Measurements from ENCODE around the gene CD86. TPM values are rescaled to one million over a fixed set of nuclear protein-coding genes. Genes with fewer than 3 reads are reported as not detected.

CD86 gene
- total and polyA plus RNA-seq, 4 donors: 1.7 to 4.0 (median 2.6) TPM

- no peak for TF ChIP-seq CTCF (IDR thresholded peaks at IDR 0.05; ENCODE audit: low read depth, low read length, missing input control)
- no peak for TF ChIP-seq FOXA2 (IDR thresholded peaks at IDR 0.05)
- no peak for TF ChIP-seq SP1 (IDR thresholded peaks at IDR 0.05)
- TF ChIP-seq EGR1 (IDR thresholded peaks at IDR 0.05; ENCODE audit: low read depth in 2 of 2): no peak
- TF ChIP-seq TAF1 (conservative IDR thresholded peaks at IDR 0.05): no peak
- no peak for TF ChIP-seq NR2F2 (IDR thresholded peaks at IDR 0.05)
- TF ChIP-seq GABPA (IDR thresholded peaks at IDR 0.05 in 1 of 2, conservative IDR thresholded peaks at IDR 0.05 in 1 of 2): no peak
Observed at GRCh38 chr3:122112754-122113153, 57.6 kb downstream of the CD86 start (continued).

- H3K9me3 ChIP-seq (ENCODE audit: control insufficient read depth in 4 of 4, low read length in 3 of 4): no peaks in the 10 kb centered on the region
- H3K27me3 ChIP-seq (ENCODE audit: control insufficient read depth in 4 of 4, insufficient read depth in 4 of 4, low read length in 3 of 4): no peaks in the 10 kb centered on the region
- 81% methylated on average over 1 of the region's 1 CpG for WGBS
- no peak overlapping the region for H3K9ac ChIP-seq (ENCODE audit: low read depth in 1 of 2, low read length in 2 of 2)
- H3K36me3 ChIP-seq (ENCODE audit: control insufficient read depth in 4 of 4, insufficient read depth in 3 of 4, low read depth in 1 of 4, low read length in 3 of 4): no peaks in the 10 kb centered on the region
- DNase-seq (ENCODE audit: low spot score): no peak
- no peaks in the 10 kb centered on the region for H3K4me1 ChIP-seq (ENCODE audit: control insufficient read depth in 4 of 4, insufficient read depth in 4 of 4, low read length in 3 of 4)
- no peak for TF ChIP-seq MAX (IDR thresholded peaks at IDR 0.05)
- TF ChIP-seq NR2F2 (IDR thresholded peaks at IDR 0.05): no peak
- TF ChIP-seq EGR1 (IDR thresholded peaks at IDR 0.05; ENCODE audit: low read depth in 2 of 2): no peak
- TF ChIP-seq SP1 (IDR thresholded peaks at IDR 0.05): no peak
- no peak for TF ChIP-seq JUND (IDR thresholded peaks at IDR 0.05)
- no peak for TF ChIP-seq RXRA (IDR thresholded peaks at IDR 0.05)
- no peak for TF ChIP-seq GABPA (IDR thresholded peaks at IDR 0.05 in 1 of 2, conservative IDR thresholded peaks at IDR 0.05 in 1 of 2)
- TF ChIP-seq ZBTB33 (IDR thresholded peaks at IDR 0.05): no peak
- no peak for TF ChIP-seq YY1 (IDR thresholded peaks at IDR 0.05)
- TF ChIP-seq HNF4A (conservative IDR thresholded peaks at IDR 0.05): no peak
- TF ChIP-seq RAD21 (IDR thresholded peaks at IDR 0.05): no peak
- TF ChIP-seq FOXA1 (IDR thresholded peaks at IDR 0.05): no peak
- TF ChIP-seq HNF4G (IDR thresholded peaks at IDR 0.05): no peak
- TF ChIP-seq FOXA2 (IDR thresholded peaks at IDR 0.05): no peak
- TF ChIP-seq TAF1 (conservative IDR thresholded peaks at IDR 0.05): no peak
- TF ChIP-seq CTCF (IDR thresholded peaks at IDR 0.05; ENCODE audit: low read depth, low read length, missing input control): no peak
- TF ChIP-seq ATF3 (IDR thresholded peaks at IDR 0.05): no peak
- TF ChIP-seq REST (IDR thresholded peaks at IDR 0.05): no peak
- H3K27ac ChIP-seq (ENCODE audit: low read depth in 1 of 2, low read length in 2 of 2): no peak overlapping the region
- no peak overlapping the region for H3K4me3 ChIP-seq (ENCODE audit: low read depth in 1 of 3, low read length in 3 of 3)
Observed at GRCh38 chr3:122123850-122124249, 68.7 kb downstream of the CD86 start.

All from liver (tissue), 9 donors.